Spinal cord (tissue), 10 donors: ENCODE measurements around the gene ACER2. TPM values are rescaled to one million over a fixed set of nuclear protein-coding genes. Genes with fewer than 3 reads are reported as not detected.

Experiments
- DNase-seq, 6 donors: peaks; one replicate each; pipeline versions ENCODE4 v3.0.0 to v3.0.0-alpha.2; 2013 to 2015; ENCODE audit warnings: low spot score in 6 of 6, low read depth in 4 of 6
- H3K27ac ChIP-seq: one replicate; pipeline ENCODE4 v1.5.1; 2013; ENCODE audit warnings: low read depth, low read length, control low read depth
- H3K27me3 ChIP-seq: one replicate; pipeline ENCODE4 v1.6.1; 2013; ENCODE audit warnings: low read length; ENCODE audit not compliant: control insufficient read depth, insufficient read depth
- H3K36me3 ChIP-seq: one replicate; pipeline ENCODE4 v1.6.1; 2013; ENCODE audit warnings: low read length; ENCODE audit not compliant: control insufficient read depth, insufficient read depth
- H3K4me1 ChIP-seq: one replicate; pipeline ENCODE4 v1.6.1; 2013; ENCODE audit warnings: low read length; ENCODE audit not compliant: control insufficient read depth, insufficient read depth
- H3K4me3 ChIP-seq: one replicate; pipeline ENCODE4 v1.5.1; 2013; ENCODE audit warnings: low read depth, low read length, control low read depth
- H3K9me3 ChIP-seq: one replicate; pipeline ENCODE4 v1.6.1; 2013; ENCODE audit warnings: low read length; ENCODE audit not compliant: control insufficient read depth, insufficient read depth
- WGBS: methylation state at CpG from one replicate; pipeline ENCODE4 v1.1.5; 2013; ENCODE audit warnings: missing lambda C conversion rate; ENCODE audit not compliant: insufficient coverage; 5-methylcytosine and 5-hydroxymethylcytosine counted together
- polyA plus RNA-seq, 2 donors: library from polyadenylated mRNA; unstranded; fragments of 120-200 nt; gene quantifications; one replicate each; pipeline ENCODE4 v1.2.1, GENCODE V29; 2013; ENCODE audit not compliant: insufficient read length in 2 of 2
- total RNA-seq, 2 donors: library from RNA; depleted of rRNA in 1 of 2; stranded (reverse); fragments of 120-200 nt in 1 of 2; fragments of >200 nt in 1 of 2; gene quantifications; one replicate each; pipeline versions ENCODE4 v1.2.3 to v1.2.4, GENCODE V29; 2013 to 2014
- donor health status: healthy.

The ACER2 gene
- total and polyA plus RNA-seq, 4 donors: 2.7 to 3.8 (median 3.0) TPM

- Histone ChIP-seq H3K27ac (no peak overlapping the region), H3K36me3 (no peaks in the 10 kb centered on the region), H3K4me3 (no peak overlapping the region), H3K9me3 (no peaks in the 10 kb centered on the region), H3K27me3 (no peaks in the 10 kb centered on the region), H3K4me1 (peaks cover 20% of the 10 kb centered on the region)
- DNase-seq: no peak
- 71% methylated on average over 1 of the region's 2 CpGs for WGBS
Observed at GRCh38 chr9:19488721-19489120, 79.9 kb downstream of the ACER2 start.

GRCh38 chr9:19490269-19490668 is 81.5 kb downstream of the ACER2 start:
- H3K27ac ChIP-seq: no peak overlapping the region
- WGBS: 93% methylated on average over 8 of the region's 8 CpGs
- no peak for DNase-seq
- H3K9me3 ChIP-seq: no peaks in the 10 kb centered on the region
- H3K4me1 ChIP-seq: peaks cover 20% of the 10 kb centered on the region
- no peaks in the 10 kb centered on the region for H3K36me3 ChIP-seq
- H3K4me3 ChIP-seq: no peak overlapping the region
- H3K27me3 ChIP-seq: no peaks in the 10 kb centered on the region

GRCh38 chr9:19490828-19491227 is 82.0 kb downstream of the ACER2 start:
- H3K27ac ChIP-seq: no peak overlapping the region
- H3K27me3 ChIP-seq: no peaks in the 10 kb centered on the region
- DNase-seq: no peak
- peaks cover 20% of the 10 kb centered on the region for H3K4me1 ChIP-seq
- H3K4me3 ChIP-seq: no peak overlapping the region
- H3K9me3 ChIP-seq: no peaks in the 10 kb centered on the region
- no peaks in the 10 kb centered on the region for H3K36me3 ChIP-seq

- peak in 1 of 6 donors; percentile 40 for DNase-seq
- H3K4me1 ChIP-seq: peaks cover 20% of the 10 kb centered on the region
Observed at GRCh38 chr9:19492775-19493173, 84.0 kb downstream of the ACER2 start.

GRCh38 chr9:19493174-19493811 is 84.5 kb downstream of the ACER2 start:
- peaks cover 20% of the 10 kb centered on the region for H3K4me1 ChIP-seq
- H3K27ac ChIP-seq: no peak overlapping the region
- H3K4me3 ChIP-seq: peak overlapping the region; percentile 4
- DNase-seq: peak; percentile 72 to 95 (median 77)
- no peaks in the 10 kb centered on the region for H3K27me3 ChIP-seq
- H3K9me3 ChIP-seq: no peaks in the 10 kb centered on the region
- no peaks in the 10 kb centered on the region for H3K36me3 ChIP-seq
- 13% methylated on average over 12 of the region's 19 CpGs for WGBS

More at GRCh38 chr9:19492775-19493173, 84.0 kb downstream of the ACER2 start:
- no peaks in the 10 kb centered on the region for H3K9me3 ChIP-seq
- no peak overlapping the region for H3K27ac ChIP-seq
- no peaks in the 10 kb centered on the region for H3K27me3 ChIP-seq
- 30% methylated on average over 3 of the region's 4 CpGs for WGBS
- no peaks in the 10 kb centered on the region for H3K36me3 ChIP-seq
- H3K4me3 ChIP-seq: no peak overlapping the region

- peaks cover 14% of the 10 kb centered on the region for H3K4me1 ChIP-seq
- H3K4me3 ChIP-seq: no peak overlapping the region
- WGBS: 86% methylated on average over 1 of the region's 2 CpGs
- DNase-seq: no peak
- no peaks in the 10 kb centered on the region for H3K27me3 ChIP-seq
- H3K27ac ChIP-seq: no peak overlapping the region
- H3K36me3 ChIP-seq: no peaks in the 10 kb centered on the region
- H3K9me3 ChIP-seq: no peaks in the 10 kb centered on the region
Observed at GRCh38 chr9:19493876-19494275, 85.1 kb downstream of the ACER2 start.

GRCh38 chr9:19495186-19496028 is 86.6 kb downstream of the ACER2 start:
- no peak overlapping the region for H3K4me3 ChIP-seq
- no peaks in the 10 kb centered on the region for H3K9me3 ChIP-seq
- no peaks in the 10 kb centered on the region for H3K27me3 ChIP-seq
- H3K4me1 ChIP-seq: peaks cover 14% of the 10 kb centered on the region
- DNase-seq: no peak
- H3K27ac ChIP-seq: no peak overlapping the region
- H3K36me3 ChIP-seq: no peaks in the 10 kb centered on the region
- 78% methylated on average over 6 of the region's 9 CpGs for WGBS

- Histone ChIP-seq H3K27ac (no peak overlapping the region), H3K9me3 (no peaks in the 10 kb centered on the region), H3K4me3 (no peak overlapping the region), H3K27me3 (no peaks in the 10 kb centered on the region), H3K4me1 (peaks cover 14% of the 10 kb centered on the region), H3K36me3 (no peaks in the 10 kb centered on the region)
- no peak for DNase-seq
- 20% methylated on average over 1 of the region's 5 CpGs for WGBS
Observed at GRCh38 chr9:19496321-19497050, 87.7 kb downstream of the ACER2 start.

- WGBS: no CpG with 5 or more reads among the region's 1 CpG
- H3K27ac ChIP-seq: no peak overlapping the region
Observed at GRCh38 chr9:19497276-19497675, 88.5 kb downstream of the ACER2 start.

More at GRCh38 chr9:19497276-19497675, 88.5 kb downstream of the ACER2 start:
- peaks cover 13% of the 10 kb centered on the region for H3K4me1 ChIP-seq
- H3K4me3 ChIP-seq: no peak overlapping the region
- H3K27me3 ChIP-seq: no peaks in the 10 kb centered on the region
- no peaks in the 10 kb centered on the region for H3K9me3 ChIP-seq
- DNase-seq: no peak
- H3K36me3 ChIP-seq: no peaks in the 10 kb centered on the region
